ENCODE results near the gene OR51V1.

The OR51V1 gene

GRCh38 chr11:5242933-5243815 lies 42.7 kb upstream of the OR51V1 start:
- Histone ChIP-seq H3K27me3 (ENCODE audit: insufficient read depth, insufficient read length) (no peaks in the 10 kb centered on the region), H3K9me3 (ENCODE audit: insufficient read depth, low read length) (no peaks in the 10 kb centered on the region), H3K4me3 (ENCODE audit: insufficient read length, low read depth) (no peak overlapping the region), H3K9ac (ENCODE audit: insufficient read length, low read depth) (no peak overlapping the region), H3K36me3 (ENCODE audit: insufficient read depth, insufficient read length, low read length) (no peaks in the 10 kb centered on the region), H3K4me1 (ENCODE audit: insufficient read depth, insufficient read length) (no peaks in the 10 kb centered on the region)
- DNase-seq (ENCODE audit: low read depth, low spot score) = no peak
- TF ChIP-seq SUZ12 (IDR thresholded peaks at IDR 0.05; ENCODE audit: extremely low read depth, insufficient read depth, insufficient read length) (no peak), ZNF274 (IDR thresholded peaks at IDR 0.05; ENCODE audit: low read depth, low read length) (no peak), YY1 (IDR thresholded peaks at IDR 0.05; ENCODE audit: insufficient read depth, insufficient read length) (no peak)

GRCh38 chr11:5242208-5242607 lies 41.7 kb upstream of the OR51V1 start:
- DNase-seq (ENCODE audit: low read depth, low spot score) = no peak
- H3K4me1 ChIP-seq (ENCODE audit: insufficient read depth, insufficient read length) = no peaks in the 10 kb centered on the region
- TF ChIP-seq YY1 (IDR thresholded peaks at IDR 0.05; ENCODE audit: insufficient read depth, insufficient read length) (no peak), SUZ12 (IDR thresholded peaks at IDR 0.05; ENCODE audit: extremely low read depth, insufficient read depth, insufficient read length) (no peak), ZNF274 (IDR thresholded peaks at IDR 0.05; ENCODE audit: low read depth, low read length) (no peak)
- no peaks in the 10 kb centered on the region for H3K9me3 ChIP-seq (ENCODE audit: insufficient read depth, low read length)
- H3K27me3 ChIP-seq (ENCODE audit: insufficient read depth, insufficient read length) = no peaks in the 10 kb centered on the region
- H3K9ac ChIP-seq (ENCODE audit: insufficient read length, low read depth) = no peak overlapping the region
- H3K4me3 ChIP-seq (ENCODE audit: insufficient read length, low read depth) = no peak overlapping the region
- H3K36me3 ChIP-seq (ENCODE audit: insufficient read depth, insufficient read length, low read length) = no peaks in the 10 kb centered on the region

GRCh38 chr11:5241458-5241857 lies 41.0 kb upstream of the OR51V1 start:
- no peak for TF ChIP-seq YY1 (IDR thresholded peaks at IDR 0.05; ENCODE audit: insufficient read depth, insufficient read length)
- TF ChIP-seq SUZ12 (IDR thresholded peaks at IDR 0.05; ENCODE audit: extremely low read depth, insufficient read depth, insufficient read length) = no peak
- no peak for TF ChIP-seq ZNF274 (IDR thresholded peaks at IDR 0.05; ENCODE audit: low read depth, low read length)
- DNase-seq (ENCODE audit: low read depth, low spot score) = no peak
- Histone ChIP-seq H3K4me3 (ENCODE audit: insufficient read length, low read depth) (no peak overlapping the region), H3K9me3 (ENCODE audit: insufficient read depth, low read length) (no peaks in the 10 kb centered on the region), H3K9ac (ENCODE audit: insufficient read length, low read depth) (no peak overlapping the region), H3K4me1 (ENCODE audit: insufficient read depth, insufficient read length) (no peaks in the 10 kb centered on the region), H3K36me3 (ENCODE audit: insufficient read depth, insufficient read length, low read length) (no peaks in the 10 kb centered on the region), H3K27me3 (ENCODE audit: insufficient read depth, insufficient read length) (no peaks in the 10 kb centered on the region)

GRCh38 chr11:5240458-5240857 lies 40.0 kb upstream of the OR51V1 start:
- H3K36me3 ChIP-seq (ENCODE audit: insufficient read depth, insufficient read length, low read length) = no peaks in the 10 kb centered on the region
- no peaks in the 10 kb centered on the region for H3K4me1 ChIP-seq (ENCODE audit: insufficient read depth, insufficient read length)
- TF ChIP-seq YY1 (IDR thresholded peaks at IDR 0.05; ENCODE audit: insufficient read depth, insufficient read length) (no peak), ZNF274 (IDR thresholded peaks at IDR 0.05; ENCODE audit: low read depth, low read length) (no peak), SUZ12 (IDR thresholded peaks at IDR 0.05; ENCODE audit: extremely low read depth, insufficient read depth, insufficient read length) (no peak)
- no peak overlapping the region for H3K4me3 ChIP-seq (ENCODE audit: insufficient read length, low read depth)
- H3K27me3 ChIP-seq (ENCODE audit: insufficient read depth, insufficient read length) = no peaks in the 10 kb centered on the region
- H3K9ac ChIP-seq (ENCODE audit: insufficient read length, low read depth) = no peak overlapping the region
- no peak for DNase-seq (ENCODE audit: low read depth, low spot score)
- no peaks in the 10 kb centered on the region for H3K9me3 ChIP-seq (ENCODE audit: insufficient read depth, low read length)

GRCh38 chr11:5240056-5240455 lies 39.6 kb upstream of the OR51V1 start:
- no peak for DNase-seq (ENCODE audit: low read depth, low spot score)
- Histone ChIP-seq H3K4me3 (ENCODE audit: insufficient read length, low read depth) (no peak overlapping the region), H3K9ac (ENCODE audit: insufficient read length, low read depth) (no peak overlapping the region), H3K9me3 (ENCODE audit: insufficient read depth, low read length) (no peaks in the 10 kb centered on the region), H3K27me3 (ENCODE audit: insufficient read depth, insufficient read length) (no peaks in the 10 kb centered on the region), H3K36me3 (ENCODE audit: insufficient read depth, insufficient read length, low read length) (no peaks in the 10 kb centered on the region), H3K4me1 (ENCODE audit: insufficient read depth, insufficient read length) (no peaks in the 10 kb centered on the region)
- TF ChIP-seq SUZ12 (IDR thresholded peaks at IDR 0.05; ENCODE audit: extremely low read depth, insufficient read depth, insufficient read length) = no peak

GRCh38 chr11:5239046-5239445 lies 38.6 kb upstream of the OR51V1 start:
- H3K4me1 ChIP-seq (ENCODE audit: insufficient read depth, insufficient read length) = no peaks in the 10 kb centered on the region
- H3K9ac ChIP-seq (ENCODE audit: insufficient read length, low read depth) = no peak overlapping the region
- no peak for TF ChIP-seq ZNF274 (IDR thresholded peaks at IDR 0.05; ENCODE audit: low read depth, low read length)
- TF ChIP-seq SUZ12 (IDR thresholded peaks at IDR 0.05; ENCODE audit: extremely low read depth, insufficient read depth, insufficient read length) = no peak
- TF ChIP-seq YY1 (IDR thresholded peaks at IDR 0.05; ENCODE audit: insufficient read depth, insufficient read length) = no peak
- no peaks in the 10 kb centered on the region for H3K9me3 ChIP-seq (ENCODE audit: insufficient read depth, low read length)
- DNase-seq (ENCODE audit: low read depth, low spot score) = no peak
- no peaks in the 10 kb centered on the region for H3K36me3 ChIP-seq (ENCODE audit: insufficient read depth, insufficient read length, low read length)
- H3K27me3 ChIP-seq (ENCODE audit: insufficient read depth, insufficient read length) = no peaks in the 10 kb centered on the region
- H3K4me3 ChIP-seq (ENCODE audit: insufficient read length, low read depth) = no peak overlapping the region

GRCh38 chr11:5238486-5238885 lies 38.0 kb upstream of the OR51V1 start:
- H3K9me3 ChIP-seq (ENCODE audit: insufficient read depth, low read length) = no peaks in the 10 kb centered on the region
- no peaks in the 10 kb centered on the region for H3K27me3 ChIP-seq (ENCODE audit: insufficient read depth, insufficient read length)
- H3K36me3 ChIP-seq (ENCODE audit: insufficient read depth, insufficient read length, low read length) = no peaks in the 10 kb centered on the region
- TF ChIP-seq YY1 (IDR thresholded peaks at IDR 0.05; ENCODE audit: insufficient read depth, insufficient read length) (no peak), ZNF274 (IDR thresholded peaks at IDR 0.05; ENCODE audit: low read depth, low read length) (no peak), SUZ12 (IDR thresholded peaks at IDR 0.05; ENCODE audit: extremely low read depth, insufficient read depth, insufficient read length) (no peak)
- no peak overlapping the region for H3K9ac ChIP-seq (ENCODE audit: insufficient read length, low read depth)
- no peaks in the 10 kb centered on the region for H3K4me1 ChIP-seq (ENCODE audit: insufficient read depth, insufficient read length)
- no peak overlapping the region for H3K4me3 ChIP-seq (ENCODE audit: insufficient read length, low read depth)
- no peak for DNase-seq (ENCODE audit: low read depth, low spot score)

Data from NT2/D1 (cell line).